GM12864 (cell line): Measurements from ENCODE around the gene VPS26C.

ENCODE experiments used
- DNase-seq: peaks from one replicate; pipeline ENCODE4 v3.0.0-alpha.2; 2011; ENCODE audit warnings: low read depth
- H3K4me3 ChIP-seq: 2 replicates; pipeline ENCODE4 v1.5.1; 2011; ENCODE audit warnings: mild to moderate bottlenecking, low read depth, low read length, control low read depth
- CTCF ChIP-seq: IDR thresholded peaks from 2 replicates; pipeline ENCODE4 v1.5.1; 2011; ENCODE audit warnings: low read depth, mild to moderate bottlenecking, moderate library complexity, low read length, control low read depth, inconsistent platforms; ENCODE audit errors: missing control alignments

The VPS26C gene

GRCh38 chr21:37237764-37238163 is 29.4 kb downstream of the VPS26C start:
- no peak for TF ChIP-seq CTCF
- H3K4me3 ChIP-seq, result no peak overlapping the region
- DNase-seq, result no peak

- no peak for TF ChIP-seq CTCF
- DNase-seq, result no peak
- H3K4me3 ChIP-seq, result no peak overlapping the region
These were observed 29.8 kb downstream of the VPS26C start for GRCh38 chr21:37237346-37237745.

- TF ChIP-seq CTCF, result no peak
- no peak for DNase-seq
- H3K4me3 ChIP-seq, result no peak overlapping the region
These were observed 33.5 kb downstream of the VPS26C start for GRCh38 chr21:37233551-37234146.

- H3K4me3 ChIP-seq, result no peak overlapping the region
- no peak for TF ChIP-seq CTCF
- DNase-seq, result peak; percentile 46
These were observed 34.7 kb downstream of the VPS26C start for GRCh38 chr21:37232274-37233018.

GRCh38 chr21:37231671-37232070 is 35.5 kb downstream of the VPS26C start:
- TF ChIP-seq CTCF, result no peak
- DNase-seq, result no peak
- no peak overlapping the region for H3K4me3 ChIP-seq

- DNase-seq, result no peak
- no peak overlapping the region for H3K4me3 ChIP-seq
- TF ChIP-seq CTCF, result no peak
These were observed 35.9 kb downstream of the VPS26C start for GRCh38 chr21:37231249-37231645.
